GM18868 (cell line): ENCODE measurements around the gene ELMOD2.

Experiments used
- ATAC-seq: cut with Tn5 transposase; IDR thresholded peaks from one replicate; pipeline ENCODE4 v1.9.1; 2021; ENCODE audit warnings: mild to moderate bottlenecking, moderate library complexity; ENCODE audit not compliant: unreplicated experiment

The ELMOD2 gene

DNA sequence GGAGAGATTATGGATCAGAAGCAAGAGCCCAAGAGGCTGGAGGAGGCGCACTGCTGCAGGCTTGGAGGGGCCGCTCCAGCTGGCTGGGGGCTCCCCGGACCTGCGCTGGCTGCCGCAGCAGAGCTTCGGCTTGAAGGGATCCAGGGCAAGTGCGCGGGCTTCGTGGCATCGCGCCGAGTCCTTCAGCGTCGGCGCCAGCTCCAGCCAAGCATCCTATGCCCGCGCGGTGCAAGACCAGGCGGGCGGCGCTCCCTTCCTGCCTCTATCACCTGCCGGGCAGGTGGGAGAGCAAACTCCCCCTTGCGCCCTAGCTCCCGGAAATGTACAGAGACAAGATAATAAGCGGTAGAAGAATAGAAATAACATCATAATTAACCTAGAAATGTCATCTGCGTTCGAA lies 55.3 kb downstream of the ELMOD2 start:
- ATAC-seq: no peak

- ATAC-seq: no peak
Observed at GRCh38 chr4:140581078-140581477, 57.1 kb downstream of the ELMOD2 start.

GRCh38 chr4:140584439-140584838 lies 60.5 kb downstream of the ELMOD2 start:
- no peak for ATAC-seq

- peak; percentile 96 for ATAC-seq
Observed at GRCh38 chr4:140595065-140595464, 71.1 kb downstream of the ELMOD2 start.

DNA sequence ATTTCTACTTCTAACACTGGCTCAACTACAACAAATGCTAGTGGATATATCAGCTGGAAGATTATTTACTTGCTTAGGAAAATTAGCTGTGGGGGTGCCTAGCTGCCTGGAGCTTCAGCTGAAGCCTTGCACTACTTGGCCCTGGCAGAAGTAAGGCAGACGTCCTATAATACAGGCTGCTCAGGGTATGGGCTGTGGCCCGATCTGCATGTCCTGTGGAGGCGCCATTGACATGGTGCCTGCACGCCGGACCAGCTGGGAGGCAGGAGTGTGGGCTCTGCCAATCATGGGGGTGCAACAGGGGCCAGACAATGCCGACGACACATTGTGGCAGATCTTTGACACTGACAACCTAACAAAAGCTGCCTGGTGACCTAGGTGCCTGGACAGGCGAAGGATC lies 76.4 kb downstream of the ELMOD2 start:
- ATAC-seq: no peak

- ATAC-seq: no peak
Observed at GRCh38 chr4:140602714-140603113, 78.7 kb downstream of the ELMOD2 start.

- no peak for ATAC-seq
Observed at GRCh38 chr4:140603286-140603685, 79.3 kb downstream of the ELMOD2 start.
